Tibial nerve (tissue), 4 donors: ENCODE measurements around the gene WWC1. TPM values are rescaled to one million over a fixed set of nuclear protein-coding genes. Genes with fewer than 3 reads are reported as not detected.

Source experiments
- DNase-seq, 2 donors: peaks; one replicate each; pipeline ENCODE4 v3.0.0-alpha.2; 2019; ENCODE audit warnings: low spot score in 2 of 2
- H3K27ac ChIP-seq, 4 donors: fragments of 200-600 bp; sonication (generic) in 3 of 4; one replicate each; pipeline ENCODE4 v1.5.1; 2017 to 2019; ENCODE audit warnings: mild to moderate bottlenecking in 1 of 4
- H3K27me3 ChIP-seq, 2 donors: fragments of 200-600 bp; sonication (generic) in 1 of 2; one replicate each; pipeline versions ENCODE4 v1.5.1 to v1.6.0; 2017 to 2019
- H3K36me3 ChIP-seq, 3 donors: fragments of 200-600 bp; sonication (generic); one replicate each; pipeline ENCODE4 v1.5.1; 2018 to 2019
- H3K4me1 ChIP-seq, 4 donors: fragments of 200-600 bp; sonication (generic) in 3 of 4; one replicate each; pipeline ENCODE4 v1.5.1; 2017 to 2019
- H3K4me3 ChIP-seq, 4 donors: fragments of 200-600 bp; sonication (generic) in 3 of 4; one replicate each; pipeline ENCODE4 v1.5.1; 2017 to 2019; ENCODE audit warnings: mild to moderate bottlenecking in 1 of 4, moderate library complexity in 1 of 4
- H3K9me3 ChIP-seq, 4 donors: fragments of 200-600 bp; sonication (generic) in 3 of 4; one replicate each; pipeline ENCODE4 v1.5.1; 2017 to 2019
- CTCF ChIP-seq, 5 experiments: fragments of 200-600 bp in 3 of 5; fragments of 450-650 bp in 2 of 5; sonication (generic) in 3 of 5; IDR thresholded peaks; one replicate each; pipeline ENCODE4 v1.5.1; 2016 to 2019; ENCODE audit warnings: antibody characterized with exemption in 5 of 5, mild to moderate bottlenecking in 3 of 5, moderate library complexity in 2 of 5
- EP300 ChIP-seq, 2 donors: sonication (generic); formaldehyde crosslinking; IDR thresholded peaks; one replicate each; pipeline ENCODE4 v1.6.1; 2017; ENCODE audit warnings: antibody characterized with exemption in 2 of 2, mild to moderate bottlenecking in 1 of 2
- POLR2A ChIP-seq, 2 donors: fragments of 450-650 bp; IDR thresholded peaks; one replicate each; pipeline ENCODE4 v1.6.1; 2017; ENCODE audit warnings: antibody characterized with exemption in 2 of 2, mild to moderate bottlenecking in 2 of 2, moderate library complexity in 2 of 2
- WGBS, 2 donors: methylation state at CpG; one replicate each; pipeline ENCODE4 v1.1.5; 2018; 5-methylcytosine and 5-hydroxymethylcytosine counted together
- total RNA-seq, 4 donors: library from RNA; depleted of rRNA; stranded (reverse); fragments of >200 nt; gene quantifications; one replicate each; pipeline ENCODE4 v1.1.0, GENCODE V29; 2016

Gene WWC1
- total RNA-seq, 4 donors from 2014 or later: 0.78 to 3.3 (median 1.00) TPM

GRCh38 chr5:168296682-168297081 is 5.2 kb downstream of the WWC1 start:
- no peak for DNase-seq
- no peak for TF ChIP-seq CTCF (IDR thresholded peaks at IDR 0.05)
- TF ChIP-seq POLR2A (IDR thresholded peaks at IDR 0.05): no peak
- no peak for TF ChIP-seq EP300 (IDR thresholded peaks at IDR 0.05)
- WGBS, 2 donors: 94 to 98% methylated on average over 2 of the region's 2 CpGs
- H3K27ac ChIP-seq: no peak overlapping the region
- peaks cover 0 to 22% of the 10 kb centered on the region in 2 donors for H3K27me3 ChIP-seq
- no peaks in the 10 kb centered on the region for H3K36me3 ChIP-seq
- H3K9me3 ChIP-seq: no peaks in the 10 kb centered on the region
- peaks cover 0 to 10% (median 3%) of the 10 kb centered on the region in 4 donors for H3K4me1 ChIP-seq
- no peak overlapping the region for H3K4me3 ChIP-seq

DNA sequence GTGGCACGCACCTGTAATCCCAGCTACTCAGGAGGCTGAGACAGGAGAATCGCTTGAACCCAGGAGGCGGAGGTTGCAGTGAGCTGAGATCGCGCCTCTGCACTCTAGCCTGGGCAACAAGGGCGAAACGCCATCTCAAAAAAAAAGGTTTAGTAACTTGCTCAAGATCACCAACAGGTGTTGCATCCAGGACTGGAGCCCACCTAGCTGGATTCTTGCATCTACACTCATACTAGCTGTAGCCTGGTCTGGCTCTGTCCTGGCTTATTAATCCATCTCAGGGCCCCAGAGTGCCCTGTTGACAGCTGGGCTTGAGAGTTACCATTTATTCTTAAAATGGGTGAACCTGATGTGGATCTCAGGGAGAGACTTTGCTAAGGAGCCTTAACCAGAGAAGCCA is 7.5 kb downstream of the WWC1 start:
- TF ChIP-seq CTCF (IDR thresholded peaks at IDR 0.05) (no peak), EP300 (IDR thresholded peaks at IDR 0.05) (no peak), POLR2A (IDR thresholded peaks at IDR 0.05) (no peak)
- Histone ChIP-seq H3K27me3 (peaks cover 0 to under 1% of the 10 kb centered on the region in 2 donors), H3K36me3 (no peaks in the 10 kb centered on the region), H3K9me3 (no peaks in the 10 kb centered on the region), H3K4me3 (no peak overlapping the region), H3K27ac (no peak overlapping the region), H3K4me1 (no peaks in the 10 kb centered on the region)
- 94 to 97% methylated on average over 7 of the region's 7 CpGs for WGBS, 2 donors
- no peak for DNase-seq

GRCh38 chr5:168299372-168299771 is 7.9 kb downstream of the WWC1 start:
- Histone ChIP-seq H3K27ac (no peak overlapping the region), H3K9me3 (no peaks in the 10 kb centered on the region), H3K27me3 (no peaks in the 10 kb centered on the region), H3K4me3 (no peak overlapping the region), H3K4me1 (no peaks in the 10 kb centered on the region), H3K36me3 (no peaks in the 10 kb centered on the region)
- DNase-seq: no peak
- 85 to 91% methylated on average over 7 of the region's 7 CpGs for WGBS, 2 donors
- TF ChIP-seq CTCF (IDR thresholded peaks at IDR 0.05) (no peak), EP300 (IDR thresholded peaks at IDR 0.05) (no peak), POLR2A (IDR thresholded peaks at IDR 0.05) (no peak)

- Histone ChIP-seq H3K36me3 (no peaks in the 10 kb centered on the region), H3K4me3 (no peak overlapping the region), H3K4me1 (no peaks in the 10 kb centered on the region), H3K27me3 (no peaks in the 10 kb centered on the region), H3K9me3 (no peaks in the 10 kb centered on the region), H3K27ac (no peak overlapping the region)
- no peak for DNase-seq
- 67 to 70% methylated on average over 11 of the region's 11 CpGs for WGBS, 2 donors
- TF ChIP-seq EP300 (IDR thresholded peaks at IDR 0.05) (no peak), CTCF (IDR thresholded peaks at IDR 0.05) (no peak), POLR2A (IDR thresholded peaks at IDR 0.05) (no peak)
Measured at GRCh38 chr5:168300326-168301182, 9.1 kb downstream of the WWC1 start.

DNA sequence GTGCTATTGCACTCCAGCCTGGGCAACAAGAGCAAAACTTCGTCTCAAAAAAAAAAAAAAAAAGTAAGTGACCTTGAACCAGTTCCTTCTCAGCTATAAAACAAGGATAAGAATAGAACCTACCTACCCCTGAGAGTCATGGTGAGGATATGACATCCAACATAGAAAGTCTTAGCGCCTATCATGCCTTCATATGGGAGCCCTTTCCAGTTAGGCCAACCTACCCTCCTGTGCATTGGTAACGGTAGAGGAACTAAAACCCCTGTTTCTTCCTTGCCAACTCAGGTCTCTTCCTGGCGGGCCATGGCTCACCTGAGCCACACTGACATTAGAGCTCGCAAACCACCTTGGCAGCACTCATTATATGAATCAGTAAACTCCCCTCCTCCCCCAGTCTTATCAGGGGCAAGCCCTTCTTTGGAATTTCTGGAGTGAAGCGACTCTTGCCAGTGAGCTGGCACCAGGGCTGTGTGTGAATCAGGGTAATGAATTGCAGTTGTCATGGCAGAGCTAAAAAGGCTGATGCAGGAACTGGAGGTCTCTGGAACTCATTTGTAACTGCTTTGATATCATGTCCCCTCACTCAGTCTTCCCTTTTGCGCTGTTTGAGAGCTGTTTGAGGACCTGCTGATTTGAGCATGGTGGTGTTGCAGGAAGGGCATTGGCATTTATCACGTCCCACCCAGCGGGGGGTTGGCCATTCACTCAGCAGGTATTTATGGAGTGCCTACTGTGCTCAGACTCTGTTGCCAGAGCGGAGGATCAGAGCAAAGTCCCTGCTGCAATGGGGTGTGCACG is 10.3 kb downstream of the WWC1 start:
- no peaks in the 10 kb centered on the region for H3K9me3 ChIP-seq
- no peak overlapping the region for H3K27ac ChIP-seq
- no peak for TF ChIP-seq CTCF (IDR thresholded peaks at IDR 0.05)
- TF ChIP-seq POLR2A (IDR thresholded peaks at IDR 0.05): no peak
- TF ChIP-seq EP300 (IDR thresholded peaks at IDR 0.05): no peak
- no peaks in the 10 kb centered on the region for H3K27me3 ChIP-seq
- WGBS, 2 donors: 57 to 76% methylated on average over 11 of the region's 11 CpGs
- no peak overlapping the region for H3K4me3 ChIP-seq
- no peaks in the 10 kb centered on the region for H3K36me3 ChIP-seq
- no peak for DNase-seq
- H3K4me1 ChIP-seq: no peaks in the 10 kb centered on the region
